Neural progenitor cell (in vitro differentiated cells): ENCODE data around the gene FPGT.

Experiments
- CTCF ChIP-seq: fragments of 200-600 bp; sonication (generic); IDR thresholded peaks from 2 replicates; pipeline ENCODE4 v1.5.1; 2017; ENCODE audit warnings: antibody characterized with exemption, mild to moderate bottlenecking
- EZH2 ChIP-seq: fragments of 200-600 bp; sonication (generic); IDR thresholded peaks from 2 replicates; pipeline ENCODE4 v1.6.1; 2017; ENCODE audit warnings: antibody characterized with exemption, mild to moderate bottlenecking, moderate library complexity
- EZH2phosphoT487 ChIP-seq: fragments of 200-600 bp; sonication (generic); IDR thresholded peaks from 2 replicates; pipeline ENCODE4 v1.6.1; 2017; ENCODE audit warnings: antibody characterized with exemption

GRCh38 chr1:74195339-74195738 lies 2.7 kb upstream of the FPGT start:
- TF ChIP-seq CTCF, result no peak
- no peak for TF ChIP-seq EZH2phosphoT487
- no peak for TF ChIP-seq EZH2
